ENCODE results near the gene ECI1.

The ECI1 gene

DNA sequence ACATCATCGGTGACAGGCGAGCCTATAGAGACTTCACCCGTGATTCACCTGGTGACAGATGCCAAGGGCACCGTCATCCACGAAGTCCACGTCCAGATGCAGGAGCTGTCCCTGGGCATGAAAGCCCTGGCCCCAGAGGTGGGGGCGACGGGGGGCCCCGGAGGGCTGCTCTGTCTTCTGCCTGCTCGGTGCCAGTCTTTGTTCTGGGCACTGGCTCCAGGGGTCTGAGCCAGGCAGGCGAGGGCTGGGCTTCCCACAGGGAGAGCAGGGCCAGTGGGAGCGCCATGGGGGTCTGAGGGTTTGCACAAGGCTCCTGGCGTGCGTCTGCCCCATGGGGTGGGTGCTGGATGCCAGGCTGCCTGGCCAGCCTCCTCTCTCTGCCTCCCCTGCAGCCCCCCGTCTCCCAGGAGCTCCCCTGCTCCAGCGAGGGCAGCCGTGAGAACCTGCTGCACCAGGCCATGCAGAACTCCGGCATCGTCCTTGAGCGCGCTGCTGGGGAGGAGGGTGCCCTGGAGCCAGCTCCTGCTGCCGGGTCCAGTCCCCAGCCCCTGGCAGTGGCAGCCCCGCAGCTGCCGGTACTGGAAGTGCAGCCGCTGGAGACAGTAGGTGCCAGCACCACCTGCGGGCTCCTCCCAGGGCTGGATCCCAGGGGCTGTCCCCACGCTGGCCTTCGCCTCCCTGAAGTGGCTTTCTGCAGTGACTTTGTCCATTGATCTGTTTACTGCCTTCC, 18.2 kb downstream of the ECI1 start:
- no peak for DNase-seq

- DNase-seq, result no peak
Observed at GRCh38 chr16:2232094-2232990, 19.0 kb downstream of the ECI1 start.

- DNase-seq, result no peak
Observed at GRCh38 chr16:2231016-2231931, 20.1 kb downstream of the ECI1 start.

DNA sequence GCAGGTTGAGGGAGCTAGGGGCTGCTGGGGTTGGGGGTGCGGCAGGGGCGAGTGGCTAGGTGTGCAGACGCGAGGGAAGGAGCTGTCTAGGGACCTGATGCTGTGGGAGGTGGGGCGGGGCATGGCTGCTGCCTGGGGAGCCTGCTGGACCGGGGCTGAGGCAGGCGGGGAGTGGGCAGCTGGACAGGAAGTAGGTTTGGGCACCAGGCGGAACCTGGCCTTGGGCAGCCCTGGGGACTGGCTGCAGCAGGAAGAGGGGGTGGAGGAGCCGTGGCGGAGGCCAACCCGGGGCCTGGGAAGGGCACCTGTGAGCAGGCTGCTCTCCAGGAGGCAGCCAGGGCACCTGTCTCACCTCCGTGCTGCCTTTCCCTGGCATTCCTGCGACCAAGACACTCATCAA, 21.0 kb downstream of the ECI1 start:
- DNase-seq, result no peak

GRCh38 chr16:2229632-2230250, 21.6 kb downstream of the ECI1 start:
- DNase-seq, result no peak

DNA sequence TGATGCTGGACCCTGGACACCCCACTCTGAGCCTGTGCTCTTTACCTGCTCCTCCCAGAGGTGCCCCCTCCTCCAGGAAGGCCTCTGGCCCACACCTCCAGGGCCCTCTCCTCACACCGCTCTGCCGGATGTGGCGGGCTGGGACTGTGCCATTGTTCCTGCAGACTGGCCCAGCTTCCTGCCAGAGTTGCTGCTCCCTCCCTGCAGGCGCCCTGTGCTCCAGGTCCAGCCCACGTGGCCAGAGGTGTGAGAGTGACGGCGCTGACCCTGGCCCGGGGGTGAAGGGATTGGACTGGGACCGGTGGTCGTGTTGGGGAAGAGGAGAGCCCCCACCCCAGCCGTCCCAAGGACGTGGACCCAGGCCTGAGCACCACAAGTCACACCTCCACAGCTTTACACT, 22.3 kb downstream of the ECI1 start:
- DNase-seq, result no peak

DNA sequence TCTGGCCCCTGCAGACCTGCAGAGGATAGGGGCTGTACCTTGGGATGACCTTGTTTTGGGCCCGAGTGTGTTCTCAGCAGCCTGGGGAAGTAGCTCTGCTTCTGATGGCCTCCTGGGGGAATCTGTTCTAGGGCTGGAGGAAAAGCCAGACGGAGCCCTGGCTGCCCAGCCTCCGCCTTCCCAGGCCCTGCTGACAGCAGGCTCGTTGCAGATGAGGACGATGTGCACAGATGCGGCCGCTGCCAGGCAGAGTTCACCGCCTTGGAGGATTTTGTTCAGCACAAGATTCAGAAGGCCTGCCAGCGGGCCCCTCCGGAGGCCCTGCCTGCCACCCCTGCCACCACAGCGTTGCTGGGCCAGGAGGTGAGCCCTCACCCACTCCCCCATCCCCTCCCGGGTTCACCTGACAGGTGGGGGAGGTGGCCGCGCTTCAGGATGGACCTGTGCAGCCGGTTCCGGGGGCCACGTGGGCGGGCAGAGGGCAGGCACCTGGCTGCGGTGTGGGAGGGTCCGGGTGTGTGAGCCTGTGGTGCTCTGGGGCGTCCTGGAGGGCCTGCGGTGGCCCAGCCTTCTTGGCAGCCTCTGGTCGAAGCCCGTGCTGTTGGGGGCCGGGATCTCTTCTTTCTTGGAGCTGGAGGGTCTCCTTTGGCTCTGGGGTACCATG, 23.1 kb downstream of the ECI1 start:
- no peak for DNase-seq

GRCh38 chr16:2226918-2227317, 24.5 kb downstream of the ECI1 start:
- no peak for DNase-seq

DNA sequence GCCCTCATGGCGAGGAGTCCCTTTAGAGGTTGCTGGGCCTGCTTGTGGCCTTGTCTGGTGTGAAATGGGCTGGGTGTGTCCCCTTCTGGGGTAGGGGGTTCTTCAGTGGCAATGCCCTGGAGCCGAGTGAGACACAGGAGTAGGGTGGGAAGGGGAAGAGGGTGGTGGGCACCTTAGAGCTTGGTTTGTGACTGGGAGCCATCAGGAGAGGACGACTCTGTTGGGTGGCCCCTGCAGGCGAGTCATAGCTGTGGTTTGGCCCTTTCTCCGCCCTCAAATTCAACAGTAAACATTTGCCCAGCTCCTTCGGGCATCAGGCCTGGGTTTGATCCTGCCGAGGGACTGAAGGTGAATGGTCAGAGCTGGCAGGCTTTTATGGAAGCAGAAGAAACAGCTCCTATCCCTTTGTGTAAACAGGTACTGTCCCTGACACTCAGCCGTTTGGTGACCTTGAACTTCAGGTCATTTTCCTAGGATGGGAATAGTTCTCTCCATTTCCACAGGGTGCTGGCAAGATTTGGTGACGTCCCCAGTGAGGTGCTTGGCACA, 25.1 kb downstream of the ECI1 start:
- DNase-seq, result no peak

GRCh38 chr16:2223942-2224486, 27.4 kb downstream of the ECI1 start:
- peak; percentile 35 for DNase-seq

- DNase-seq, result peak; percentile 100
Observed at GRCh38 chr16:2223221-2223941, 28.0 kb downstream of the ECI1 start, which contains the start of gene E4F1. Gene E4F1 (plus strand): TSS chr16:2223591. CDS start chr16:2223614, 23 bp downstream.

DNA sequence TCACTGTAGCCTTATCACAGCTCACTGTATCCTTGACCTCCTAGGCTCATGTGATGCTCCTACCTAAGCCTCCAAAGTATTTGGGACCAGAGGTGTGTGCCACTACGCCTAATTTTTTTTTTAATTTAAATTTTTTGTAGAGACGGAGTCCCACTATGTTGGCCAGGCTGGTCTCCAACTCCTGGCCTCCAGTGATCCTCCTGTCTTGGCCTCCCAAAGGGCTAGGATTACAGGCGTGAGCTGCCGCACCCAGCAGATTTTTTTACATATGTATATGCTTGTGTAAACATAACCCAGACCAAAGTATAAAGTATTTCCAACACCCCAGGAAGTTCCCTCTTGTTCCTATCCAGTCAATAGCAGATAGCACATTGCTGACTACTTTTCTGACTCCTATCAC, 35.1 kb downstream of the ECI1 start:
- DNase-seq, result no peak

- no peak for DNase-seq
Observed at GRCh38 chr16:2214719-2214968, 36.7 kb downstream of the ECI1 start, which contains the start of gene PGP. Gene PGP (minus strand): TSS chr16:2214840. CDS start chr16:2214777, 63 bp downstream.

- DNase-seq, result no peak
Observed at GRCh38 chr16:2213817-2214718, 37.3 kb downstream of the ECI1 start.

DNA sequence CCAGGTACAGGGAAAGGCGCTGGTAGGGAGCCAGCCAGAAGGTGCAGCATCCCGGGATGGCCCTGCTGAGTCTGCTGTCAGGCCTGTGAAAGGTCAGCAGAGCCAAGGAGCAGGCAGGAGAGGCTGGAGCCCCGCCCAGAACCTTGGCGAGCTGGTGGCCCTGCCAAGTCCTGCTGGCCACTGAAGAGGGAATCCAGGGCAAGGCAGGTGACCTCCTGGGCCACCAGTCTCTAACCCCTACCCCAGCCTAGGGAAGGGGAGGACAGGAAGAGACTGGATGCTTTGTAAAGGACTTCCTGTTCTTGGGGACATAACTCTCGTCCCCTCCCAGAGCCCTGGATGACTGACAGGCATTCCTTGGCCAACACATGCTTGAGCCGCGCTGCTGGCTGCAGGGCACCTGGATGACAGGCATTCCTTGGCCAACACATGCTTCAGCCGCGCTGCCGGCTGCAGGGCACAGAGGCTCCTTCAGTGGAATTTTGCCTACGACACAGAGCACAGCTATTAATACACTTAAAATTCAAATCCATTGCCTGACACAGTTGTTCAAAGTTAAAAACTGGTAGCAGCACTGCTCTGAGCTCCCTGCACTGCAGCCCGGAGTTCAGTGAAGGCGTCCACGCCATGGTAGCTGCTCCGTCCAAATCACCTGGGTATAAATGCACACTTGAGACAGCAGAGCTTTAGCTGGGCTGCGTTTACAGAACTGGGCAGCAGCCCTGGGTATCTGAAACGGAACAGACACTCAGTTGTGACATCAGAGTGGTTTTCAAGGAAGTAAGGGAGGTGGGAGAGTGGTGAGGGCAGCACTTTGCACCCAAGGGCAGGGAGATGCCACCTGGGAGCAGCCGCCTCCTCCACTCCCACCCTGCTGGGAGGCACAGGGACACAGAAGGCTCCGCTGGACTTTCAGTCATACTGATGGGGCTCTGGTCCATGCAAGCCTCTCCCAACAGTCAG, 38.7 kb downstream of the ECI1 start:
- DNase-seq, result no peak

DNA sequence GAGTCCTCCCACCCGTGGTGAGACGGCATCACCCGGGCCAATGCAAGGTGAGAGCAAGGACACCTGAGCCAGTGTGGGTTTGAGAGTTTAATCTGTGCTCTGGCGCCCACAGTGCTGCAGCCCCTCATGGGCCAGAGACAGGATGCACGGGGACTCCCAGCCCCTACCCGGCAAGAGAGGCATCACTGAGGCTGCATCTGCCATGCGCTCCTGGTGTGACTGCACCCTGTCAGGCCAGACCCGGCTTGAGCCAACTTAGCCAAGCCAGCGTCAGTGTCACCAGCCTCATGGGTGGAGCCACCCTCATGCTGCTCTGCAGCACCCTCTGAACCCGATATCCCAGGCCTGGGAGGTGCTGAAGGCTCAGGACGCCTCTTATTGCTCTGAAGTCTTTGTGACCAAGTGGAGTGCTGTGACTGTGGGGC, 39.5 kb downstream of the ECI1 start:
- DNase-seq, result no peak

DNA sequence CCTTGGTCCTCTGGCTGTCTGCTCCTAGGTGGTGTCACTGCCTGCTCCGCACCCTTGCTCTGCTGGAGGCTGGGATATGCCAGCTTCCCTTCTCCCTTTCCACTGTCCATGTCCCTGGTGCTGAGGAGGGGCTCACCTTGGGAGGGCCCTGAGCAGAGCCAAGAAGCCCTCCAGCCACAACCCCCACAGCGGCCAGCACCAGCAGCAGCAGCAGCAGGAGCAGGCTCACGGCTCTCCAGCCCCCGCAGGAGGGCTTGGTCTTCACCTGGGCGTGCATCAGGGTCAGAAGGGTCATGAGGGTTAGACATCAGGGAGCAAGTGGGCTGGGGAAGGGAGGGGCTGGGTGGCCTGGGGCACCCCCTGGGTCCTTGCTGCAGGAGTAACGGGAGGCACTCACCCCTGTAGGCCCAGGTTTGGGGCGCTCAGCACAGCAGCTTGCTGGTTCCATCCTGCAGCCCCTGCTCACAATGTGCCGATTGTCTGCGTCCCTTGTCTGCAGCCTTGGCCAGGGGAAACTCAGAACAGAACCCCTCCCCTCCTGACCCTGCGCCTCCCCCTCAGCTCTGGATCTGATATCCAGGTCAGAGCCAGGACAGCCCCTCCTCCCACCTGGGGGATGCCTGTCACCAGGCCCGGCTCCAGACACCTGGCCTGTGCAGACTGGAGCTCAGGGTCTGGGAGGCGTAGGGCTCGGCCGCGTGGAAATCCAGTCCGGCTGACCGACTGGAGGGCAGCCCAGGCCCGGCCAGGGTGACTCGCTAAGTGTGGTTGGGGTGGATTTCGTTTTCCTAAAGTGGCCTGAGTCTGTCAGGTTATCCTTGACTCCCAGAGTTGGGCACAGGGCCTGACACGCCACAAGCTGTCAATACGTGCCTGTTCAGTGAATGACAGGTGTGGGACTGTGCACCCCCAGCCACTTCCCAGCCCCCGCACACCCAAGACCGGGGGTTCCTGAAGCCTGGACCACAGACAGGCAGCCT, 40.7 kb downstream of the ECI1 start, which contains the start of gene BRICD5:
Gene BRICD5, minus strand, starts transcription at position 478 of the 980 bp plus-strand sequence. Its CDS starts 30 bp downstream, at position 448.
- no peak for DNase-seq

Measured in fibroblast of skin of scalp (primary cell).